ENCODE measurements around the gene KDM5C.

DNA sequence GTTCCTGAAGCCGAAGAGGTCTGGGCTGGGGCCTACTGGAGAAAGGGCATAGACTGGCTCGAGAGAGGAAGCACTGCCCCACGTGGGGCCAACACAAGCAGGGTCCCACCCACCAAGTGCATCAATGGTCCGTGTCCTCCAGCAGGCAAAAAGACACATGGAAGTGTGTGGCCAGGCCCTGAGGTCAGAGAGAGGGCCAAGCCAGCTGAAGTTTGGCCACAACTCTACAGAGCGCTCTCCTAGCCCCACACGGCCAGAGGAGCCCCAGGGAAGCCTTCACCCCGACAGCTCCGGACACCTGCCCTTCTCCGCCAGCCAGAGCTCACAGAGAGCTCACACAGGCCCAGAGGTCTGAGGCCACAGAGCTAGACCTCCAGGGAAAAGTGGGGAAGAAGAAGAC is 8.5 kb upstream of the KDM5C start:
- TF ChIP-seq POLR2AphosphoS5 (IDR thresholded peaks at IDR 0.05; ENCODE audit: low read depth, low read length) (no peak), POLR2A (IDR thresholded peaks at IDR 0.05; ENCODE audit: low read depth, low read length) (no peak)

Measured in GM12891 (cell line).